ENCODE results near the gene CPNE7.
"Not testable (repeated sequence)": the region's sequence is repeated elsewhere in the genome, so short reads cannot be mapped to it uniquely, and the experiment has no call there.

CPNE7 gene

DNA sequence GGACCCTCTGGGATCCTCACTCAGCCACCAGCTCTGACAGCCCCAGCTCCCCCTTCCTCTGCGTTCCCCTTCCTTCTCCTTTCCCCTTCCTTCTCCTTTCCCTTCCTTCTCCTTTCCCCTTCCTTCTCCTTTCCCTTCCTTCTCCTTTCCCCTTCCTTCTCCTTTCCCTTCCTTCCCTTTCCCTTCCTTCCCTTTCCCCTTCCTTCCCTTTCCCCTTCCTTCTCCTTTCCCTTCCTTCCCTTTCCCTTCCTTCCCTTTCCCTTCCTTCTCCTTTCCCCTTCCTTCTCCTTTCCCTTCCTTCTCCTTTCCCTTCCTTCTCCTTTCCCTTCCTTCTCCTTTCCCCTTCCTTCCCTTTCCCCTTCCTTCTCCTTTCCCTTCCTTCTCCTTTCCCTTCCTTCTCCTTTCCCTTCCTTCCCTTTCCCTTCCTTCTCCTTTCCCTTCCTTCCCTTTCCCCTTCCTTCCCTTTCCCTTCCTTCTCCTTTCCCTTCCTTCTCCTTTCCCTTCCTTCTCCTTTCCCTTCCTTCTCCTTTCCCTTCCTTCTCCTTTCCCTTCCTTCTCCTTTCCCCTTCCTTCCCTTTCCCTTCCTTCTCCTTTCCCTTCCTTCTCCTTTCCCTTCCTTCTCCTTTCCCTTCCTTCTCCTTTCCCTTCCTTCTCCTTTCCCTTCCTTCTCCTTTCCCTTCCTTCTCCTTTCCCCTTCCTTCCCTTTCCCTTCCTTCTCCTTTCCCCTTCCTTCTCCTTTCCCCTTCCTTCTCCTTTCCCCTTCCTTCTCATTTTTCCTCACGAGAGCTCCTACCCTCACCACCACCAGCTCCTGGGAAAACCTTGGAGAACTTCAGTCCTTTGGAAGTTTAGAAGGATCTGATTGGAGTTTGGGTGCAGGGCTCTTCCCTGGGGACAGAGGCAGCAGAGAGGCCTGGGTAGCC, 59.2 kb downstream of the CPNE7 start:
- not testable (repeated sequence) for DNase-seq

GRCh38 chr16:89636663-89637062, 61.1 kb downstream of the CPNE7 start:
- no peak for DNase-seq

DNA sequence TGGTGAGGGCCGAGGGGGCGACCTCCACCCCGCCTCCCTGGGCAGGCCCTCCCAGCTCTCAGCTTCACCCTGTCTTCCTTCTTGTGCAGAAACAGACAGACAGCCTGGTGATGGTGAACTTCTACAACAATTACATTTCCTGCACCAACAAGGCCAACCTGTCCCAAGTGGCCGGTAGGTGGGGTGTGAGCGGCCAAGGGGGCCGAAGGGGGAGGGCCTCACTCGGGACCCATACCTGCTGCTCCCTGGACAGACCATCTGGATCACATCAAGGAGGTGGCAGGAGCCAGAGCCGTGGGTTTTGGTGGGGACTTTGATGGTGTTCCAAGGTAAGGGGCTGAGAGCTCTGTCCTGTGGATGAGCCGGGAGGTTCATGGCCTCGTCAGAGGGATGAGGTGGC, 61.8 kb downstream of the CPNE7 start:
- DNase-seq = no peak

DNA sequence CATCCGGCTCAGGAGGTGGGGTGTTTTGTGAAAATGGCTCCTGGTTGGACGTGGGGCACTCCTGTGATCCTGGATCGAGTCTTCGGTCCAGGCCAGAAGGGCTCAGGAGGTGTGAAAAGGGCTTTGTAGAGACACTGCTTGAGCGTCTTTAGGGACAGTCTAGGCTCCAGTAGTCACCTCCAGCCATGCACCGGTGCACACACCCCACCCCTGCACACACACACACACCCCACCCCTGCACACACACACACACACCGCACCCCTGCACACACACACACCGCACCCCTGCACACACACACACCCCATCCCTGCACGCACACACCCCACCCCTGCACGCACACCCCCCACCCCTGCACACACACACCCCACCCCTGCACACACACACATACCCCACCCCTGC, 62.9 kb downstream of the CPNE7 start:
- no peak for DNase-seq

GRCh38 chr16:89639385-89639784, 63.8 kb downstream of the CPNE7 start:
- DNase-seq = no peak

DNA sequence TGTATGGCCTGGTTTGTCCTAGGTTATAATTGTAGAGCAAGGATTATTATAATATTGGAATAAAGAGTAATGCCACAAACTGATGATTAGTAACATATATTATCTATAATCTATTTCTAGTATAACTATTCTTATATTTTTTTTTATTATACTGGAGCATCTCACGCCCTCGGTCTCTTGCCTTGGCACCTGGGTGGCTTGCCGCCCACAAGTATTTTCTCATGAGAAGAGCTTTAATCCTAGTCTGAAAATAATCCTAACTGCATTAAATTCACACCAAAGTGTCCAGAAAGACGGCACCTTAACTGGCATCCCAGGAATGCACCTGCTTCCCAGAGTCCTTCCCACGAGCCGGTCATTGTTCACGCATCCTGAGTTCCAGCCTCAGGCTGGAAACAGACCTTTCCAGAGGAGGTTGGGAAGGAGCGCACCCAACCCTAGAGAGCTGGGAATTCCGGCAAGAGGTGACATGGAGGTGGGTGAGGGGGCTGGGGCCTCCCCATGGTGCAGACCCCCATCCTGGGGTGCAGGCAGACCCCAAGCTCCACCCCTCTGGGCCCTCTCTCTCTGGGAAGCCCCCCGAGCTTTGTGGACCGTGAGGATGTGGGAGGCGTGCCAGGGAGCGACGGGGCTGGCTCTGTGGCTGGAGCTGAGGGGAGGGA, 66.0 kb downstream of the CPNE7 start:
- no peak for DNase-seq

DNA sequence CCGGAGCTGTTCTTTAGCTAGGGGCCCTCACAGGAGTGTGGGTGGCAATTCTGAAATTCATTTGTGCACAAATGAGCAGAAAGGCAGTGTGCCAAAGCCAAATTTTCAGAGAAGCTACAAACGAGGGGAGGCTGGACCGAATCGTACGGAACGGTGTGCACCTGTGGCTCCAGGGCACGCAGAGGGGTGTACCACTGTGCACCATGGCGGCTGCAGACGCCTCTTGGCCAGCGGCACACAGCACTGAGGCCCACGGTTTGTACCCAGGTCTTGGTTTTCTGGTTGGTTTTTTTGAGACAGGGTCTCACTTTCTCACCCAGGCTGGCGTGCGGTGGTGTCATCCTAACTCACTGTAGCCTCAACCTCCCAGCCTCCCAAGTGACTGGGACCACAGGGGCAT, 67.0 kb downstream of the CPNE7 start:
- no peak for DNase-seq

DNA sequence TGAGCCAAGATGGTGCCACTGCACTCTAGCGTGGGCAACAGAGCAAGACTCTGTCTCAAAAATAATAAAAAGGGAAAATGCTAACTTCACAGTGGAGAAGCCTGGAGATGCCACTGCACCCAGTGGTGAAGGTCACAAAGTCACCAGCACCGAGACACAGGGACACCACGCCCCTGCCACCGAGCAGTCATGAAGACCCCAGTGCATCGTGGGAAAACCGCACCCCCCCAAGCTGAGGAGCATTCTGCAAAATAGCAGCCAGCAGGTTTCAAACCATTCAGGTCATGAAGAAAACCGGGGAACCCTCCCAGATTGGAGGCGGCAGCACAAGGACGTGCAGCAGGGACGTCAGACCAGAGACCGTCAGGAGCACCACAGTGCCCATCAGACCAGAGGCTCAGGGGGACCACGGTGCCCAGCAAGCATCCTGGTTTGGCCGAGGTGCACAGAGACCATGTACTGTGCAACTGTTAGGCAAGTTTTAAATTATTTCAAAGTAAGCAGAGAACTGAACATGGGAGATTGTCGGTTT, 68.3 kb downstream of the CPNE7 start:
- no peak for DNase-seq

DNA sequence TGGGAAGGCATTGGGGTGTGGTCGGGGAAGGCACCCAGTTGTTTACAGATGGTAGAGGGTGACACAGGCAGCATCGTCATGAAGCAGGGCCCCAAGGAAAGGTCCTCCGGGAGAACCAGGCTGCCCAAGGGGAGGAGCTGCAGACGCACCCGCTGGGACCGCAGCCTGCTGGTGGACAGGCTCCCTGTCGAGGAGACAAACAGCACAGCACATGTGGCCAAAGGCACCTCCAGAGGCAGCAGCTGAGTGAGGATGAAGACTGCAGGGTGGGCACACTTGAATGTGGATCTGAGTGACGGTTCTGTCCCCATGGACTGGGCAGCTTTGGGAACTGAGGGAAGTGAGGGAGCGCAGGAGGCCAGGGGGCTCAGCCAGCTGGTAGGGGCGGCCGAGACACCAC, 69.6 kb downstream of the CPNE7 start:
- no peak for DNase-seq

DNA sequence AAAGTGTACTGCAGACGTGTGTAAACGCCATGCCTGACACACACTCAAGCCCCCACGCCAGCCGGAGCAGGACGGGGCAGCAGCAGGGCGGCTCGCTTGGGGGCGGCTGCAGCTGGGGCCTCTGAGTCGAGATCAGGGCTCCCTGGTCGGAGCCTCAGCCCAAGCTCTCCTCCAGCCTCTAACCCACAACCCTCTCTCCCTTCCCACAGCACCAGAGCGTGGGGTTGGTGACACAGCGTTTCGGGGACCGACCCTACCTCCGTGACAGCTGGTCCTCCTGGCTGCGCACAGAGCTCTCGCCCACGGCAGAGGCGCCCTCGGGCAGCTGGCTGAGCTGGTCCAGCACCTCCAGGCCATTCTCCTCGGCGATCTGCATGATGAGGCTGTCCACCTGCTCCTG, 70.7 kb downstream of the CPNE7 start:
- no peak for DNase-seq
